HepG2 (cell line): ENCODE measurements around the gene SLC35G2. TPM values are rescaled to one million over a fixed set of nuclear protein-coding genes. Genes with fewer than 3 reads are reported as not detected.

Experiments
- BHLHE40 ChIP-seq: IDR thresholded peaks from 2 replicates; pipeline ENCODE4 v1.6.1; 2011; ENCODE audit warnings: low read length, improper control_type of control experiment
- EP300 ChIP-seq, 3 experiments: sonication (generic) in 1 of 3; formaldehyde crosslinking in 1 of 3; IDR thresholded peaks; 2 replicates each; pipeline versions ENCODE4 v1.5.1 to v1.6.1; 2011 to 2020; ENCODE audit warnings: low read depth in 2 of 3, low read length in 2 of 3, borderline replicate concordance in 1 of 3, improper control_type of control experiment in 1 of 3, mild to moderate bottlenecking in 1 of 3, missing genetic modification reagents in 1 of 3, moderate library complexity in 1 of 3
- JARID2 ChIP-seq: sonication (generic); formaldehyde crosslinking; IDR thresholded peaks from 2 replicates; pipeline ENCODE4 v1.8.1; 2023; ENCODE audit warnings: missing genetic modification reagents, inconsistent platforms; ENCODE audit not compliant: insufficient replicate concordance
- MED13 ChIP-seq: sonication (generic); formaldehyde crosslinking; IDR thresholded peaks from 2 replicates; pipeline ENCODE4 v1.5.0; 2020; ENCODE audit warnings: missing genetic modification reagents
- PATZ1 ChIP-seq: sonication (generic); formaldehyde crosslinking; IDR thresholded peaks from 2 replicates; pipeline ENCODE4 v1.4.0; 2020; ENCODE audit warnings: missing genetic modification reagents
- RARA ChIP-seq: IDR thresholded peaks from 2 replicates; pipeline ENCODE4 v1.6.1; 2016; ENCODE audit warnings: missing genetic modification reagents, missing compliant biosample characterization
- RBM39 ChIP-seq: fragments of 200-400 bp; formaldehyde crosslinking; IDR thresholded peaks from one replicate; pipeline ENCODE4 v1.6.1; 2018; ENCODE audit warnings: antibody characterized with exemption, mild to moderate bottlenecking, low read depth, low read length; ENCODE audit not compliant: poor library complexity, severe bottlenecking
- SALL1 ChIP-seq: sonication (generic); formaldehyde crosslinking; IDR thresholded peaks from 2 replicates; pipeline ENCODE4 v1.8.0; 2022; ENCODE audit warnings: mild to moderate bottlenecking, missing genetic modification reagents
- SP5 ChIP-seq: IDR thresholded peaks from 2 replicates; pipeline ENCODE4 v1.6.1; 2016; ENCODE audit warnings: low read depth, borderline replicate concordance
- TSC22D2 ChIP-seq: sonication (generic); formaldehyde crosslinking; IDR thresholded peaks from 2 replicates; pipeline ENCODE4 v1.5.1; 2020; ENCODE audit warnings: missing genetic modification reagents, mild to moderate bottlenecking, borderline replicate concordance
- ZBTB2 ChIP-seq: sonication (generic); formaldehyde crosslinking; IDR thresholded peaks from 2 replicates; pipeline ENCODE4 v1.8.0; 2022; ENCODE audit warnings: low read depth, missing genetic modification reagents
- ZNF124 ChIP-seq: sonication (generic); formaldehyde crosslinking; IDR thresholded peaks from 2 replicates; pipeline ENCODE4 v1.4.0; 2020; ENCODE audit warnings: missing genetic modification reagents
- ZNF337 ChIP-seq: sonication (generic); formaldehyde crosslinking; IDR thresholded peaks from 2 replicates; pipeline ENCODE4 v1.5.1; 2020; ENCODE audit warnings: missing genetic modification reagents, low read depth, mild to moderate bottlenecking, borderline replicate concordance
- ZNF34 ChIP-seq: sonication (generic); formaldehyde crosslinking; IDR thresholded peaks from 2 replicates; pipeline ENCODE4 v1.4.0; 2020; ENCODE audit warnings: mild to moderate bottlenecking, missing genetic modification reagents, borderline replicate concordance
- ZNF572 ChIP-seq: sonication (generic); formaldehyde crosslinking; IDR thresholded peaks from 2 replicates; pipeline ENCODE4 v1.5.1; 2020; ENCODE audit warnings: mild to moderate bottlenecking, missing genetic modification reagents
- ZNF619 ChIP-seq: sonication (generic); formaldehyde crosslinking; IDR thresholded peaks from 2 replicates; pipeline ENCODE4 v1.4.0; 2020; ENCODE audit warnings: mild to moderate bottlenecking, missing genetic modification reagents
- ZNF660 ChIP-seq: sonication (generic); formaldehyde crosslinking; IDR thresholded peaks from 2 replicates; pipeline ENCODE4 v1.5.1; 2020; ENCODE audit warnings: mild to moderate bottlenecking, low read depth, missing genetic modification reagents, borderline replicate concordance
- ZNF713 ChIP-seq: sonication (generic); formaldehyde crosslinking; IDR thresholded peaks from 2 replicates; pipeline ENCODE4 v1.4.0; 2020; ENCODE audit warnings: mild to moderate bottlenecking, missing genetic modification reagents
- polyA plus RNA-seq, 8 experiments: library from polyadenylated mRNA; depleted of rRNA in 3 of 8; stranded (reverse) in 7 of 8; unstranded in 1 of 8; fragments of >200 nt; fragmentation: Illumina TruSeq in 4 of 8; extraction: Trizol in 4 of 8; gene quantifications; 2 replicates each; pipeline versions ENCODE4 v1.2.1 to v1.2.3, GENCODE V29; 2011 to 2016; ENCODE audit warnings: low read depth in 4 of 8, missing spikeins in 1 of 8, mixed read lengths in 1 of 8; ENCODE audit not compliant: insufficient read depth in 1 of 8
- total RNA-seq, 5 experiments: library from RNA; depleted of rRNA; stranded (reverse); fragments of >200 nt; fragmentation: Illumina TruSeq; extraction: Trizol; gene quantifications; 2 replicates each; pipeline ENCODE4 v1.2.3, GENCODE V29; 2016; ENCODE audit warnings: low read depth in 1 of 5
- TF ChIP-seq, protein P1 (sequence below): sonication (generic); formaldehyde crosslinking; IDR thresholded peaks from 2 replicates; pipeline ENCODE4 v1.8.1; 2022; ENCODE audit warnings: mild to moderate bottlenecking, missing genetic modification reagents
- TF ChIP-seq, protein P2 (sequence below): IDR thresholded peaks from 2 replicates; pipeline ENCODE4 v1.6.1; 2018; ENCODE audit warnings: missing genetic modification reagents, mild to moderate bottlenecking, missing compliant biosample characterization
- TF ChIP-seq, protein P3 (sequence below): sonication (generic); formaldehyde crosslinking; IDR thresholded peaks from 2 replicates; pipeline ENCODE4 v1.4.0; 2020; ENCODE audit warnings: missing genetic modification reagents, borderline replicate concordance

SLC35G2 gene
- total and polyA plus RNA-seq, 2 of the 13 experiments (the other 11 are each of a cell fraction or from before 2014, with no cell fraction given): 7.6 to 10.3 TPM

- TF ChIP-seq, protein P1, sequence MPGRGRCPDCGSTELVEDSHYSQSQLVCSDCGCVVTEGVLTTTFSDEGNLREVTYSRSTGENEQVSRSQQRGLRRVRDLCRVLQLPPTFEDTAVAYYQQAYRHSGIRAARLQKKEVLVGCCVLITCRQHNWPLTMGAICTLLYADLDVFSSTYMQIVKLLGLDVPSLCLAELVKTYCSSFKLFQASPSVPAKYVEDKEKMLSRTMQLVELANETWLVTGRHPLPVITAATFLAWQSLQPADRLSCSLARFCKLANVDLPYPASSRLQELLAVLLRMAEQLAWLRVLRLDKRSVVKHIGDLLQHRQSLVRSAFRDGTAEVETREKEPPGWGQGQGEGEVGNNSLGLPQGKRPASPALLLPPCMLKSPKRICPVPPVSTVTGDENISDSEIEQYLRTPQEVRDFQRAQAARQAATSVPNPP (CRISPR knock-in tag): peak; percentile 91
- TF ChIP-seq ZNF337 (CRISPR knock-in tag) (no peak), RARA (peak; percentile 35), EP300 (IDR thresholded peaks at IDR 0.05; ENCODE audit: low read depth in 2 of 2, low read length in 2 of 2) (no peak), EP300 (CRISPR knock-in tag; IDR thresholded peaks at IDR 0.05; ENCODE audit: borderline replicate concordance) (peak; percentile 34; the same call in 1 of the 2 replicates), ZBTB2 (CRISPR knock-in tag) (peak; percentile 81), ZNF619 (CRISPR knock-in tag) (0 out of 2 replicates have a peak, but pooled peaks have one; percentile 65), PATZ1 (CRISPR knock-in tag) (peak; percentile 26; the same call in 1 of the 2 replicates), ZNF124 (0 out of 2 replicates have a peak, but pooled peaks have one; percentile 32), BHLHE40 (peak; percentile 76), JARID2 (CRISPR knock-in tag) (no peak), ZNF34 (no peak), TSC22D2 (peak; percentile 74; the same call in 1 of the 2 replicates), SP5 (CRISPR knock-in tag) (peak; percentile 74; the same call in 1 of the 2 replicates), ZNF713 (CRISPR knock-in tag) (no peak), ZNF660 (CRISPR knock-in tag) (no peak), SALL1 (CRISPR knock-in tag) (peak; percentile 85; the same call in 1 of the 2 replicates), ZNF572 (CRISPR knock-in tag) (no peak; the same call in 1 of the 2 replicates), RBM39 (peak; percentile 94), MED13 (CRISPR knock-in tag) (0 out of 2 replicates have a peak, but pooled peaks have one; percentile 37)
- TF ChIP-seq, protein P2, sequence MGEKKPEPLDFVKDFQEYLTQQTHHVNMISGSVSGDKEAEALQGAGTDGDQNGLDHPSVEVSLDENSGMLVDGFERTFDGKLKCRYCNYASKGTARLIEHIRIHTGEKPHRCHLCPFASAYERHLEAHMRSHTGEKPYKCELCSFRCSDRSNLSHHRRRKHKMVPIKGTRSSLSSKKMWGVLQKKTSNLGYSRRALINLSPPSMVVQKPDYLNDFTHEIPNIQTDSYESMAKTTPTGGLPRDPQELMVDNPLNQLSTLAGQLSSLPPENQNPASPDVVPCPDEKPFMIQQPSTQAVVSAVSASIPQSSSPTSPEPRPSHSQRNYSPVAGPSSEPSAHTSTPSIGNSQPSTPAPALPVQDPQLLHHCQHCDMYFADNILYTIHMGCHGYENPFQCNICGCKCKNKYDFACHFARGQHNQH (CRISPR knock-in tag): peak; percentile 79; the same call in 1 of the 2 replicates
- TF ChIP-seq, protein P3, sequence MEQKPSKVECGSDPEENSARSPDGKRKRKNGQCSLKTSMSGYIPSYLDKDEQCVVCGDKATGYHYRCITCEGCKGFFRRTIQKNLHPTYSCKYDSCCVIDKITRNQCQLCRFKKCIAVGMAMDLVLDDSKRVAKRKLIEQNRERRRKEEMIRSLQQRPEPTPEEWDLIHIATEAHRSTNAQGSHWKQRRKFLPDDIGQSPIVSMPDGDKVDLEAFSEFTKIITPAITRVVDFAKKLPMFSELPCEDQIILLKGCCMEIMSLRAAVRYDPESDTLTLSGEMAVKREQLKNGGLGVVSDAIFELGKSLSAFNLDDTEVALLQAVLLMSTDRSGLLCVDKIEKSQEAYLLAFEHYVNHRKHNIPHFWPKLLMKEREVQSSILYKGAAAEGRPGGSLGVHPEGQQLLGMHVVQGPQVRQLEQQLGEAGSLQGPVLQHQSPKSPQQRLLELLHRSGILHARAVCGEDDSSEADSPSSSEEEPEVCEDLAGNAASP (CRISPR knock-in tag): peak; percentile 46; the same call in 1 of the 2 replicates
Observed at GRCh38 chr3:136861890-136862616, 43.1 kb downstream of the SLC35G2 start, which contains the start of gene NCK1 (continued).
